ENCODE data around the gene EPSTI1.
"Not testable (repeated sequence)": the region's sequence is repeated elsewhere in the genome, so short reads cannot be mapped to it uniquely, and the experiment has no call there.

EPSTI1 gene

DNA sequence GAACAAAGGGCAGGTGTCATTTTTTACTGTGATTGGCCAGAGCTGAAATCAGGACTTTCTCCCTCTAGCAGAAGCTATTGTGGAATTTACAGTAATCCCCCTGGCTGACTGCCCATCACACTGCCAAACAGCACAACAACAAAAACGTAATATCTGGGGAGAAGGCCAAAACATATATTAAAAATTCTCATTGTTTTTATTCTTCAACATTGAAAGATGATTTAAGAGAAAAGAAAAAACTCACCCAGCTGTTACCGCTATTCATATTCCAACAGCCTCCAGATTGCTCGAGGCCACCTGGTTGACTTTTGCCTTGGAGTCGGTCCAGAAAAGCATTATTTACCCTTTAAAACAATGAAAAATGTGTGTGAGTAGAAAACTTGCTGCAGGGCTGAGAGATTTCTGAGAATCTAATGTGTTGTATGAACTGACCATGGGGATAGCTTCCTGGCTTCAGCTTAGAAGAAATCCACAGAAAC, 97.2 kb downstream of the EPSTI1 start:
- DNase-seq (ENCODE audit: low read depth in 2 of 2) = no peak

DNA sequence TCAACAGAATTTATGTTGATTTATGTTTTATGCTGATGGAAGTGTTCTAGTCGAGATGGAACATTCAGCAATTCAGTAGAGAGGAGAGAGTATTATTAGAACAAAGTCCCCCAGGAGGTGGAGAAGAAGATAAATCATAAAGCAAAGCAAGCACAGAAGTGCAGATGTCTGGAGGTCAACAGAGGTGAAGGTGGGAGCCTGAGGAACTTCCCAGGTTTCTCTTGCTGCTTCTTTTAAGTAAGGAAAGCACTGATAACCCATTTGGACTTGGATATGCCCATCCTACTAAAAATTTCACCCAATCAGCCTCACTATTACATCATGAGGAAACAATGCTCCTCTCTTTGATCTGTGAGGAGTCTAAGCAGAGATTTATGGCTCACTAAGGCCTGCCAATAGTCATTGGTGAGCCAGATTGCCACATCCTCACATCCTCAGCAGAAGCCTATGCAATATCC, 98.8 kb downstream of the EPSTI1 start:
- no peak for DNase-seq (ENCODE audit: low read depth in 2 of 2)

DNA sequence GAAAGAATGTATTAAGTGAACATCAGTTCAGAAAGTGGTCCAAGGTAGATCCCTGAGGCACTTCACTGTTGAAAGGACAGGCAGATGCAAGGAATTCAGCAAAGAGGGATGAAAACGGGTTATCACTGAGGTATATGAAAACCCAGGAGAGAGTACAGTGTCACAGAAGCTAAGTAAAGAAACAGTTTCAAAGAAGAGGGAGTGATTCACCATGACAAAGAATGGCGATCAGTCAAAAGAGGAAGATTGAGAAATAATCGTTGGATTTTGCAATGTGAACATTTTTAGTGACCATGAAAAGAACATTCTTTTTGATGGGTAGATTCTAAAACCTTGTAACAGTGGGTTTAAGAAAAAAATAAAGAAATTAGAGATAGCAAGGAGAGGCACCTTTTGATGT, 99.3 kb downstream of the EPSTI1 start:
- no peak for DNase-seq (ENCODE audit: low read depth in 2 of 2)

DNA sequence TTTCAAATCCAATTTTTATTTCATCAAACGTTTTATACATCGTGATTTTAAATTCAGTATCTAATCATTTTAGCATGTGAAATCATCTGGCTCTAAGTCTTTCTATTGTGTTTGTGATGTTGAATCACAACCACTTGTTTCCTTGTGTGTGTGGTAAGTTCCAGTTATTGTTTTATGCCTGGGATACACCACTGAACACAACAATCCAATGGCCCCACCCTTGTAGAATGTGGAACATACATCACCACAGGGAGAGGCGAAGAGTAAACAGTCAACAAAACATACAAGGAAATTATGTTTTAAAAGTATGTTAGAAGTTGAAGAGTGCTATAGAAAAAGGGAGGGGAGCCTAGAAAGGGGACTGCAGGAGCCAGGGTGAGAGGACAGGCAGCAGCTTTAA, 100.5 kb downstream of the EPSTI1 start:
- no peak for DNase-seq (ENCODE audit: low read depth in 2 of 2)

DNA sequence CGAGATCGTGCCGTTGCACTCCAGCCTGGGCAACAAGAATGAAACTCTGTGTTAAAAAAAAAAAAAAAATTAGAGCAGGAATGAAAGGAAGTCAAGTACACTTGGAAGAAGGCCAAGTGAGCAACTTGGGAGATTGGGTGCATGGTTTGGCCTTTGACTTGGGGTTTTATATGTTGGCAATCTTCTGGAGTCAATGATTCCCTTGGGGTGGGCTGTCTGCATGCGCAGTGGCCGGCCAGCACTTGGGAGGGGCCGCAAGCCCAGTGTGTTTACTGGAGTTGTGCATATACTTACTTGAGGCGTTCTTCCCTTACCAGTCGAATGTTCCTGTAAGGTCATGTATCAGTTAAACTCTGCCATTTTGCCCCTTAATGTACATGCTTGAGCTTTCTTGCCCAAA, 106.7 kb downstream of the EPSTI1 start:
- no peak for DNase-seq (ENCODE audit: low read depth in 2 of 2)

DNA sequence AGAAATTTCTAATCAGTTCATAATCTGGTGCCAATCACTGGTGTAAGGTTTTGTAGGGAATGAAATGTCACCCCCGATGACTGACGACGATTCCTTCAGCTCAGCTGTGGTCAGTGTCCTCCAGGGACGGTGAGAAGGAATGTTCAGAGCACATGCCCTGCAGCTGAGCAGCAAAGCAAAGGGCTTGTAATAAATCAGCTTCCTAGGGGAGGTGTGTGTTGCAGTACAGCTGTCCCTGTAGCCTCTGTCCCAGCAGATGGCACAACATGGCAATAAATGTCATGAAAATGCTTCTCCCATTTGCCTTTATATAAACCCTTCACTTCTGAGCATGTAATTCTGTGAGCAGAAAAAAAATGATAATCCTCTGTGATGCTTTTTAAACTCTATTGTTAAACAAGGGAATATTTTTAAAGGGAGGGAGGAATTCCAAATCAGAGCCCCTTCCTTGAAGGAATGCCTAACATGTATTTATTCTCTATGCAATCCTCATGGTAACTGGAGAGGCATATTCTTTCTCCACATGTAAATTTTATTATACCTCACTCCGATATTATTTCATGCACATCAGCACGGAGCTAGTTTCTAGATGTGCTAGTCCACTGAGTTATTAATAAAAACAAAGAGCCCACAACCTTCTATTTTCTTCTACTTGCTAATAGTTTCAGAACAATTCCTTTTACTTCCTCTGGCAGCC, 108.1 kb downstream of the EPSTI1 start:
- no peak for DNase-seq (ENCODE audit: low read depth in 2 of 2)

DNA sequence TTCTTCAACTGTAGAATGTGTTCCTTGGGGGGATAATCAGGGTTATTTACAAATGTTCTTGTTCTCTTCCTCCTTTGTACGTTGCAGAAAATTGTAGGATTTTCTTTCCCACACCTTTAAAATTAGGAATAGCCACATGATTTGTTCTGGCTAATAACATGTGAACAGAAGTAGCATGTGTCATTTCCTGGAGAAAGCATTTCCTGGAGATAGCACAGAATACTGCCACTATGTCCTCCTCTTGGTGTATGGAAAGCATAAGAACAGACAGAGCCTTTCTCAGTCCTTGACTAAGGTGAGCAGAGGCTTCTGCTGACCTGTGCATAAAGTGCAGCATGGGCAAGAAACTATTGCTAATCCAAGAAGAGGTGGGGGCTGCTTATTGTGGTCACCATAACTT, 108.9 kb downstream of the EPSTI1 start:
- no peak for DNase-seq (ENCODE audit: low read depth in 2 of 2)

DNA sequence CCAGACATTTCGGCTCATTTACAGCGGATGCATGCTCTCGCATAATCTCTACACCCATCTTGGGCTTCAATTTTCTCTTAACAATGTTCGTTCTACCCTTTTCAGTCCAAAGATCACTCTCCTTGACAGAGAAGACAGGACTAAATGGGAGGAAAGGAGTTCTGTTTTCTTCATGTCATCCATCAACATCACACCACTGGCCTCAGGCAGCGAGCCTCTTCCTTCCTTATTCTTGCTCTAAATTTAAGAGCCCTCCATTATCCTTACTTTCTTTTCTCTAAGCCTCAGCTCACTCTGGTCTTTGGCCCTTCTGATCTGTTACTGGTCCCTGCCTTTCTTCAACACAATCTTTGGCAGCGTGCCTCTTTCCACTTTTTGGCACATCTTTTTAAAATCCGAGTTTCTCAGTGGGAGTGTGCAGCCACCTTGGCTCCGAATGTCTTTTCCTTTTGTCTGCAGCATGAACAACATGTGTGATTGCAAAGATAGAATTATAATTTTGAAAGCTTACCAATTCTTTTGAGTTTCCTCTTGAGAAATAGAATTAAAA, 111.9 kb downstream of the EPSTI1 start:
- DNase-seq (ENCODE audit: low read depth in 2 of 2) = no peak

DNA sequence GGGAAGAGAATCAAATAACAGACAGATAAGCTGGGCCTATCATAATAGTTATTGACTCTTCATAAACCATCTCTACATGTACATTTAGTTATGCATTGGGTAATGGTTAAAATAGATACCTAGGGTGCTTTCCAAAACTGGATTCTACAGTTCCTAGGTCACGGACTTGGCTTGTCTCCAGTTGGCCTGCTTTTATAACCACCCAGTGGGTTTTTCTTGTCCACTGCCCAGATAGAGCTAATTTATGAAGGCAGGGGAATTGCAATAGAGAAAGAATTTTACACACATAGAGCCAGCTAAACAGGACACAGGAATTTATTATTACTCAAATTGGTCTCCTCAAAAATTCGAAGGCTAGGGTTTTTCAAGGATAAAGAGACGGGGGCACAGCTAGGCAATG, 113.3 kb downstream of the EPSTI1 start:
- DNase-seq (ENCODE audit: low read depth in 2 of 2) = no peak

DNA sequence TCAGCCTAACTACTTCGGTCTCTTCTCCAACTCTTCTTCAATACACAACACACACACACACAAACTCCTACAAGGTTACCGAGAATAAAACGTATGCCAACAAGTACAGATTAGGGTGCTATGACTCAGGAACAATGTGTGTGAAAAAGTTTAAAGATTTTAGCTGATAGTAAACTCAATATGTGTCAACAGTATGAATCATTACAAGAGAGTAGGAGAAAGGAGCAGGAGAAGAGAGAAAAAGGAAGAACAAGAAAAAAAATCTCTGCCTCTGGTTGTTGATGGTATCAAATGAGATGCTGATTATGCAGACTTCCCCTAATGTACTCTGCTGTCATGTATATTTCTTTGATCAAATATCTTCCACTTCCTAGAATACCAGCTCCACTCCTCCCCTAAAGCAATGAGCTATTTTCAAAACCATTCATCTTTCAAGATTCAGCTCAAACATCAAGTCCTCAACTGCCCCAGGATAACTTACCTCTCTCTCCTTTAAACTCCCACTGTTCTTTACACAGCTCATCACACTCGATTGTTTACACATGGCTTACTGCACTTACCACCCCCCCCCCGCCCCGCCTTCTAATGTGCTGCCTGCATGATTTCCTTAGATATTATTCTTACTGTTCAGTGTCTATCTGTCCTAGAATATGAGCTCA, 115.0 kb downstream of the EPSTI1 start:
- DNase-seq (ENCODE audit: low read depth in 2 of 2) = no peak

DNA sequence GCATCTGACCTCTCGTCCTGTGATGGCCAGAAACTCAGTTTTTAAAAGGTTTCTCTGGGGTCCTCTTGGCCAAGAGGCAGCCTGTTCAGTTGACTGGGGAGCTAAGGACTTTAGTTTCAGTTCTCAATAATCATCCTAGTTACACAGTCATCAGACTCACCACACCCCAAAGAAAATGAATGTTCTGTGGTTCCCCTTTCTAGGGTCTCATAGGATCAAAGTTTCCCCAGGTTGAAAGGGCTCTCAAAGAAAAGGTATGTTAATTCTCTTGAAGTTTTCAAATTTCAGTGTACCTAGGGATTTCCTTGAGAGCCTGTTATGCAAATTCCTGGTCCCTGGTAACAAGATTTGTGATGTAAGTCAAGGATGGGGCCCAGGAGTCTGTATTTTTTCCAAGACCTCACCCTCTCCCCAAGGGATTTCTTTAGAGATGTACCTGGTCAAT, 115.7 kb downstream of the EPSTI1 start:
- DNase-seq (ENCODE audit: low read depth in 2 of 2) = no peak

DNA sequence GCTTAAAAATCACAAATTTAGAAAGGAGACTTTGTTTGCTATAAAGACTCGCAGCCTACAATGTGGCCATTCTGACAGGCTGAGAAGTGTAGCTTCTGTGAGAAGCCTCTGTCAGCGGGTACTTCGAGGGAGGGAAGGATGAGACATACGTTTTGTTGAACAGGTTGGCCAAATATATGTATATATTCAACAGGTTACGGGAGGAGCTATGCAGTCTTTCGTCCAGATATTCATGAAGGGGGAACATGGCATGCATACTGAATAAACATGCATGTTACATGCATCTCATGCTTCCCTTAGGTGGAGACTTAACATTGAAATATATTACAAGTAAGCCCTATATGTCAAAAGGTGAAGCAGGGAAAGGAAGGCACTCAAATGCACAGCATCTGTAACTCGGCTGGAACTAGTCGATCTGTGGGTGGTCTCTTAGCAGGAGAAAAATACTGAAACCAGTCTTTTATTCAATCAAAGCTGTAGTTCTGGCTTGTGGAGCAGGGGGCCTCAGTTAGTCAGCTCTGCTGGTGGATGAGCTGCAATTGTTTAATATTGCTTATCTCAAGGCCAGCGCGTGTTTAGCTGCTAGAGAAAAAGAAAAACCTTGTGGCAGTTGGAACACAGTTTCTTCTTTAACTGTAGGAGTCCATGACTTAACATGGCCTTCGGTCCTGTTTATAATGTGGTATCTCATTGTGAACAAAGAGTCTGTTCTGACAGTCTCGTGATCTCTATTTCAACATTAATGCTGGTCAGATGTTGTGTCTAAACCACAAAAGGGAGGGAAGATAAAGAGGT, 116.4 kb downstream of the EPSTI1 start:
- no peak for DNase-seq (ENCODE audit: low read depth in 2 of 2)

DNA sequence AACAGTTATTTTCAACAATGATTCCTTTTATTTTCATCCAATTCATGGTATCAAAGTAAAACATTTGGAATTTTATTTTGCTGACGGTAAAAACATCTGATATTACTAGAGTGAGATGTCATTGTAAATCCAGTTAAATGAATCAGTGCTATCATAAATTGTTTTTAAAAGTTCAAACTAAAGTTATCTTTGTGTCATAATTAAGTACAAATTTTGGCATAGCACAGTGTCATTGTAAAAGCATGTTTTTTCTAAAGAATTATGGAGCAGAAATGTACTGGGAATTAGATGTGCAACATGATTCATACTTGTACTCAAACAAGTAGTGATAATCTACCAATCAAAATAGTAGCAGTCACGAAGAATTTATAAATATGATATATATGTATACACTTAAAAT, 117.8 kb downstream of the EPSTI1 start:
- DNase-seq (ENCODE audit: low read depth in 2 of 2) = no peak

DNA sequence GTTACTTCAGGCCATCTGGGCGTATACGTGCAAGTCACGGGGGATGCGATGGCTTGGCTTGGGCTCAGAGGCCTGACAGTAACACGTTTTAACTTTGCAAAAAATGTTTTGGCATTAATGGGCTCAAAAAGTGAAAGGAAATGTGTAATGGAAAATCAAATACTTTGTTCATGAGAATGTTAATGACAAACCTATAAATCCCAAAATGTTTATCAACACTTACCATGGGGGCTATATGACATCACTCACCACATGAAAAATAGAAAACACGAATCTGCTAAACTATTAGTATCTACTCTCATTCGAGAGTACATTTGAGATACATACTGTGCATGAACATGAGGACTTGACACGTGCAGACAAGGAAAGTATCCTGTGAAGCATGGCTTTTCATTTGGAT, 119.0 kb downstream of the EPSTI1 start:
- no peak for DNase-seq (ENCODE audit: low read depth in 2 of 2)

DNA sequence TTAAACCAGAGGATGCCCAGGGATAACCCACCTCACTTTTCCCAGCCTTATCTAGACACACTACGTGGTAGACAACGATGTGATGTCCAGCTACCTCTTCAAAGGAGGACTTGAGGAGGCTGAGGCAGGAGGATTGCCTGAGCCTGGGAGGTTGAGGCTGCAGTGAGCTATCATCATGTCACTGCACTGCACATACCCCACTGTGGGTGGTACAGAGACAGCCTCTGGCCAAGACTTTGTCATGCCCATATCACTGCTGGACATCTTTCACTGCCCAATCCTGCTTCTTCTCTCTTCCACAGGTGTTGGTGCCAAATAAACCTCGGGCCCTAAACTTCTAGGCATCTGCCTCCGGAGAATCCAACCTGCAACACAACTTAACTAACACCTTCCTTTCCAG, 124.8 kb downstream of the EPSTI1 start:
- DNase-seq (ENCODE audit: low read depth in 2 of 2) = no peak

DNA sequence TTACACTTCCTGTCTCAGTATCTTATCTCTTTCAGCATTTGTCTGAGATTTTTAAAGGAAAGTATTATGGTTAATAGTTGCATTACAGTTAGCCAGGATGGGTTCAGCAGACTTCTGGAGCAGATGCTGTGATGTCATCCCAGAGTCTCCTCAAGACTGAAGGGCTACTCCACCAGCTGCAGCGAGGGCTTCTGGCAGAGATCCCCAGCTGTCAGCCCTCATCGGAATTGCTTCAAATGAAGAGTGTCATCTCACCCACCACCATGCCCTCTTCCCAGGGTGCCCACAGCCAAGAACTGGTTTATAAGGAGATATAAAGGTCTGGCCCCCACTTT, 126.3 kb downstream of the EPSTI1 start:
- no peak for DNase-seq (ENCODE audit: low read depth in 2 of 2)

DNA sequence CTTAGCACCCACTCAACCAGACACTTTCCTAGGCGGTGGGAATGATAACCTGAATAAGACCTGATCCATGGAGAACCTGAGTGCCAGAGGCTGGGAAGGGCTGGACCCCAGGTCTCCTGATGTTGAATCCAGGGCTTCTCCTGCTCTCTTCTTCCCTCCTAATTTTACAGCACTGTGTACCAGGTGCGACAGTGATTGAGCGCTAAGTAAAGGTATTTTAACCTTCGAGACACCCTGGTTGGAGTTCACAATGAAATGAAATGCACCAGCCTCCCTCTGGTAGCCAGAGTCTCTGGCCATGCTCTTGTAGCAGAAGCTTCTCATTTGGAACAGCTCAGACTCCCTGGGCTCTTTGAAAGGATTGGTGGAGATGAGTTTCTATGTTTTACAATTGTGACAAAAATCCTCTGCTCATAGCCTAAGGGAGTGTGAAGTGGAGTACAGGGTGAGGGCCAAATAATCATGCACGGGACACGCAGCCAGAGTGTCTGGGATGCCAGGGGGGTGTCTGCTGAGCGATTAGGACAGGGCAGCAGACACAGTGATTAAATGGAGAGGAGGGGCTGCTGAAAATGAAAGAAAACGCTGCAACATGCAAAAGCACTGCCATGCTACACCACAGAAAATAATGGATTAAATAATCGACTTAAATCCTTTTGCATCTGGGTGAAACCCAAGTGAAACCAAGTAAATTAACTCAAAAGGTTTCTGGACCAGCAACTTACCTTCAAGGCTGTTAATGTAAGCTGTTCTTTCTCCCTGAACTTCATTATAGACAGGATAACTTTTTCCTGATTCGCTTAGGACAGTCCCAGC, 126.9 kb downstream of the EPSTI1 start:
- DNase-seq (ENCODE audit: low read depth in 2 of 2) = no peak

DNA sequence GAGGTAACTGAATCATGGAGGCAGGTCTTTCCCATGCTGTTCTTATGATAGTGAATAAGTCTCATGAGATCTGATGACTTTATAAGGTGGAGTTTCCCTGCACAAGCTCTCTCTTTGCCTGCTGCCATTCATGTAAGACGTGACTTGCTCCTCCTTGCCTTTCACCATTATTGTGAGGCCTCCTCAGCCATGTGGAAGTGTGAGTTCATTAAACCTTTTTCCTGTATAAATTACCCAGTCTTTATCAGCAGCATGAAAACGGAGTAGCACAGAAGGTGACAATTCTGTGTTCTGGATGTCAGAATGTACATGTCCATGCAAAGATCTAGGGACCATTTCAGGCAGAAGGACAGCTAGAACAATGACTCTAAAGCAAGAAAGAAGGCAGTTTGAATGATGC, 129.7 kb downstream of the EPSTI1 start:
- not testable (repeated sequence) for DNase-seq (ENCODE audit: low read depth in 2 of 2)

DNA sequence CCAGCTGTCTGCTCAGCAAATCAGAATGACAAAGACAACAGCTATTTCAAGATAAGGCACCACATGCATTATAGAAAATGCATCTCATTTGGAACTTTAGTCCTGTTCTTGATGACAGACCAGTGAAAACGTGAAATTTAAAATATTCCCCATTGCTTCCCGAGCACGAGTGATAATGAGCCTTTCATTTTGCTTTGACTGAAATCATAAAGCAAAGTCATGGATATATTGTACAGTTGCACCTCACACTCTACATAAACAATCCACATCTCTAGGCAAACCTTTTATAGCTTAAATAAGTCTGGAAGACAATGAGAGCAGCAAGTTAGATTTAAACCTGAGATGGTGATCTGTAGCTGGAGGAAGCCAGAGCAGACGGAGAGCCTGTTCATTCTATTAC, 131.6 kb downstream of the EPSTI1 start:
- no peak for DNase-seq (ENCODE audit: low read depth in 2 of 2)

DNA sequence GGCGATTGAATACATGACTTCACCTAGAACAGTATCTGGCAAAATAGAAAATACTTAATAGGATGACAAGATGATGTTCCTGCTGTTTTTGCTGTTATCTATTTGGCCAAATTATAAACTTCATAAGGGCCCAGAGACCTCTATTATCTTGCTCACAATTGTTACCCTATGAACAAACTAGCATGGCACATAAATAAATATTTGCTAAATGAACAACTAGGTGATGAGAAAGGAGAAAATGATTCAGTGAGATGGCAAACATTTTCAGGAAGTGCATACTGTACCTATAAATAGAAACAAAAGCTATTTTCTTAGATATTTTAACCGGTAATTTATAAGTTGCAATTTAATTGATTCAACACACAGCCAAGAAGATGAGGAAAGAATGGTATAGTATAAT, 132.3 kb downstream of the EPSTI1 start:
- DNase-seq (ENCODE audit: low read depth in 2 of 2) = no peak

DNA sequence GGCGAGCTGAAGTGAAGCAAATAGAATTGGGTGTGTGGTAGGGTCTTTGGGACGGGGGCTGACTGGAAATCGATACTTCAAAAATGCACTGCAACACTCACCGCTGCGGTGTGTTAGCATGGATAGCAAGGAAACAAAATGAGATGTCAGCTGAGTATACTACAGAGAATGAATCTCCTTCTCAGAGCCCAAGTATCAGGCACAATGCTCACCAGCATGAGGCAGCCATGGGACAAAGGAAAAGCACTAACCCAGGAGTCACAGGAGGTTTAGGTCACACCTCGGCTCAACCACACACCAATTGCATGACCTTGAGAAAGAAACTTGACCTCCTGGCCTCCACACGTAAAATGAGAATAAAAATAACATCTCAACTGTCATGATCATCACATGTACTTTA, 136.6 kb downstream of the EPSTI1 start:
- DNase-seq (ENCODE audit: low read depth in 2 of 2) = no peak

DNA sequence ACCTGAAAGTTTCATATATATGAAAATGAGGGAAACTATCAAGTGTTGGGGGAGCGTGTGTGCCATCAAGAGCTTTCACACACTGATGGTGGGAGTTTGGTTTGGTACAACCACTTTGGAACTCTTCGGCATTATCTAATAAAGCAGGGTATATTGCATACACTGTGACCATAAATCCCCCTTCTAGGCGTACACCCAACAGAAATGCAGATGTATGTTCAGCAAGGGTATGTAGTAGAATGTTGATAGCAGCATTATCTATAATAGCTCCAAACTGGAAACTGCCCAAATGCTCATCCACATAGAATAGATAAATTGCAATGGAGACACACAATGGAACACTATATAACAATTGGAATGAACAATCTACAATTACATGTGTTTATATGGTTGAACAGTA, 139.9 kb downstream of the EPSTI1 start:
- DNase-seq (ENCODE audit: low read depth in 2 of 2) = no peak
